Medulla oblongata (tissue), 1 donor: ENCODE measurements around the gene ANKRD16.
"Not testable (repeated sequence)": the region's sequence is repeated elsewhere in the genome, so short reads cannot be mapped to it uniquely, and the experiment has no call there.

Experiments
- DNase-seq: peaks from one replicate; pipeline ENCODE4 v3.0.0-alpha.2; 2015; ENCODE audit errors: extremely low spot score

The ANKRD16 gene

DNA sequence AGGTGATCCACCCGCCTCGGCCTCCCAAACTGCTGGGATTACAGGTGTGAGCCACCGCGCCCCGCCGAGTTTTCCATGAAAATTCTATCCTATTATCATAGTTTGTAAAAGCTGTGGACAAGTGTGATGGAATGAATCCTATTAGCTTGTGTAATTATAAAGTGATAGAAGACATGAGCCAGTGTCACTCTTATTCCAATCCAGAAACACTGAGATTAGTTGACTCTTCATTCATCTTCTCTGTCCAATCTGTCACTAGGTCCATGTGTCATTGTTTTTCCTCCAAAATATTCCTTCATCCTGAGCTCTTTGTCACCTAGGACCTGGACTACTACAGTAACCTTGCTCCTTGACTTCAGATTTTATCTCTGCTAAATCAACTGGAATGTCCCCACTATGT, 13.9 kb upstream of the ANKRD16 start:
- no peak for DNase-seq

DNA sequence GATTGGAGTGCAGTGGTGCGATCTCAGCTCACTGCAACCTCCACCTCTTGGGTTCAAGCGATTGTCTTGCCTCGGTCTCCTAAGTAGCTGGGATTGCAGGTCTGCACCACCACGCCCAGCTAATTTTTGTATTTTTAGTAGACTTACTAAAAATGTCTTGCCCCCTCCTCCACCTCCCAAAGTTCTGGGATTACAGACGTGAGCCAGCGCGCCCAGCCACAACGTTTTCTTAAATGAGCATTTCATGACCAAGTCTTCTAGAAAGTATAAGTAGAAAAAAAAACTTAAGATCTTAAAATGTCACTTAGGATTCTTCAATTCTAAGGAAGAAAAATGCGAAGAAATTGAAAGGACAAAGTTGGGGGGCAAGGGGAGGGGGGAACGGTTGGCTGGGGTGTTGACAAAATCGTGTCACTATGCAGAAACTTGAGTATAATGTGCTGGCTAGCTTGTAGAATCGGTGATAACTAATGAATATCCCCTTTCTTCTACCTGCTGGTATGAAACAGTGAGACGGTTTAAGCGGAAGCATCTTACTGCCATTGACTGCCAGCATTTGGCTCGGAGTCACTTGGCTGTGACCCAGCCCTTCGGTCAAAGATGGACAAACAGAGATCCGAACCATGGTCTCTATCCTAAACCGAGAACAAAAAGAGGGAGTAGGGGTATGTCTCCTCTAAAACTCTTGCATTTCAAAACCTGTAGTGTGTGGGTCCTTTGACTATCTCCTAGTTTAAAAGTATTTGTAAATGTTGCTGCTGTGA, 13.0 kb upstream of the ANKRD16 start:
- no peak for DNase-seq

DNA sequence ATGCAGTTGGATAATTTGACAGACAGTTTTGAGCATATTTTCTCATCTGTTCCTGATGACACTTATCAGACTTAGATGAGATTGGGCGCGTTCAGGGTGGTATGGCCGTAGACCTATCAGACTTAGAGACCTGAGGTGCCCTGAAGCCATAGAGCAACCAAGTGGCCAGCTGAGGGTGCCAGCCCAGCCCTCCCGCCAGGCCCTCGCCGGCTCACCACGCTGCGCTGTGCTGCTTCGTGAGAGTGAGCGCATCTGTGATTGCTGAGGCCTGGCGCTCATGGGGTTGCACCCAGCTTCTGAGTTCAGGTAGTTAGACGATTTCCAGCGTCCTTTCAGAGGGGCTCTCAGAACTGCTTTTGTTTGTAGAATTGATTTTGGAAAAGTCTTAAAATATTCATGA, 10.6 kb upstream of the ANKRD16 start:
- no peak for DNase-seq

DNA sequence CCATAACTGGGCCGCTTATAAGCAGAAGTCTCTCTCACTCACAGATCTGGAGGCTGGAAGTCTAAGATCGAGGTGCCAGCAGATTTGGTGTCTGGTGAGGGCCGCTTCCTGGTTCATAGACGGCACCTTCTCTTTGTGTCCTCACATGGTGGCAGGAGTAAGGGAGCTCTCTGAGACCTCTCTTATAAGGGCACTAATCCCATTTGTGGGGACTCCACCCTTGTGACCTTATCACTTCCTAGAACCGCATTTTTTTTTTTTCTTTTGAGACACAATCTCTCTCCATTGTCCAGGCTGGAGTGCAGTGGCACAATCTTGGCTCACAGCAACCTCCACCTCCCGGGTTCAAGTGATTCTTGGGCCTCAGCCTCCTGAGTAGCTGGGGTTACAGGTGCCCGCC, 8.5 kb upstream of the ANKRD16 start:
- no peak for DNase-seq

DNA sequence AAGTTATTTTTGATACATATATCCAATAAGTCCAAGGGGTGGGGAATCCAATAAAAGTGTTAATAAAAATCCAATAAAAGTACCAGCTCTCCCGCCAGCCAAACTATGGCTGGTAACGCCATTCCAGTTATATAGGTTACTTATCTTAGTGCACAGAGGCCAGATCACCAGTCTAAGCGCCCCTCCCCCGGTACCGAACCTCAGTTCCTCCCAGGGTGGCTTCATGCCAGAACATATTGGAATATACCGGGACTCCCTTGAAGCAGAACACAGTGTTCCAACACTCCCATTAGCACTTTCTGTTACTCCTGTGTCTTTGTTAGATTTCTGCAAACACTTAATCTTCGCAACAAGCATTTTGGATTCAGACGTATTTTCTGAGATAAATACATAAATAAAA, 7.8 kb upstream of the ANKRD16 start:
- no peak for DNase-seq

DNA sequence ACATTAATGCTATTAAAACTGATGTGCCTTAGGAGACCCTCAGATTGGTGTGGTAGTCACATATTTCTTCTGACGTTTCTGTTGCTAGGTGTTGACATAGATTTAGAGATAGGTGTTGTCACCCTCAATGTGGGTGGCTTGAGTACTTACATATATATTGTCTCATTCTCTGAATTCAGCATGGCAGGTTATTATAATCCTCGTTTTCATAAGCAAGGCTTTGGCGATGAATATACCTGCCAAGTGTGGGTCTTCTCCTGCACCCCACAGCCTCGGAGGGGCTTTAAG, 7.3 kb upstream of the ANKRD16 start:
- no peak for DNase-seq

DNA sequence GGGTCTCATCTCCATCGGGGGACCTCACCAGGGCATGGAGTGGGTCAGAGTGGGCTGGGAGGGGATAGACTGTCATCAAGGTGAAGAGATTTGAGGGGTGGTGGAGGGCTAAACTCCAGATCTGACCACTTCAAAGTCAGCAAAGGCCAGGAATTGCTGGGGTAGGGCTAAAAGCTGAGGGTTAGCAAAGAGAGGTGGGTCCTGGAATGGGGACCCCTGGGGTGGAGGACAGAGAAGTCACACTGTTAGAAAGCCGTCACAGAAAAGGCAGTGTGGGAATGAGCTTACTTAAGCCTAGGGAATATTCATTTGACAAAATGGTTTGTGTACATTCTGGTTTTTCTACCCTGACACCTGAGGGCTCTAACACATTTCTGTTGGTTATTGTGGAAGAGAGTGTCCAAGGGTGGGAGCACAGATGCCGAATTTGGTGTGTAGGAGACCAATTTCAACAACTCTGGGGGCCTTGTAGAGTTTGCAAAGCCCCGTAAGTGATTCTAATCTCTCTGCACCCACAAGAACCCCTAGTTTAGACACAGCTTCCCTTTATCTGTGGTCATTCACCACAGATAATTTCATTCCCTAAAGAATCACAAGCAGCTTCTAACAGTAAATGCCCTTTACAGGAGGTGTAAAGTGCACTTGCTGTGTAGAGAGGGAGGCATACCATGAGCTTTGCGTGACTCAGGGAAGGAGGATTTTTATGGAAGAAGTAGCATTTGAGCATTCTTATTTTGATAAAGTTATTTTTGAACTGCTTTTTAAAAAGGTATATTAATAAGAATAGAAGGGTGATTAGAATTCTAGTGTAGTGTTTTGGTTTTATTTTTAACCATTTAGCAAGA, 6.7 kb upstream of the ANKRD16 start:
- no peak for DNase-seq

DNA sequence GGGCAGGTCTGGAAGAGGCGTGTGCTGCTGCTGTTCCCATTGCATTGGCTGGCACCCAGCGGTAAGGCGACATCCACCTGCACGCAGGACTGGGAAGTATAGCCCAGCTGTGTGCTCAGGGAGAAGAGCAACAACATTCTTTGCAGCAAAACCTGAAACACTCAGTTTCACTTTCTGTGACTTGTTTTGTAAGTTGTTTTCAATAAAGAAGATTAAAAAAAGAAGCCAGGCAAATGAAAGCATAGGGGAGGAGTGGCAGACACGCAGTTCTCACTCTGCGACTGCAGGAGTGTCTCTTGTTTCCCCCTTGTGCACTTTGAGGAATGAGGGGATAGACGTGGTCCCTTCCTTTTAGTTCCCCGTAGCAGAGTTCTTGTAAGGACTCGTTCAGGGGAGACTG, 6.1 kb upstream of the ANKRD16 start:
- DNase-seq = no peak

DNA sequence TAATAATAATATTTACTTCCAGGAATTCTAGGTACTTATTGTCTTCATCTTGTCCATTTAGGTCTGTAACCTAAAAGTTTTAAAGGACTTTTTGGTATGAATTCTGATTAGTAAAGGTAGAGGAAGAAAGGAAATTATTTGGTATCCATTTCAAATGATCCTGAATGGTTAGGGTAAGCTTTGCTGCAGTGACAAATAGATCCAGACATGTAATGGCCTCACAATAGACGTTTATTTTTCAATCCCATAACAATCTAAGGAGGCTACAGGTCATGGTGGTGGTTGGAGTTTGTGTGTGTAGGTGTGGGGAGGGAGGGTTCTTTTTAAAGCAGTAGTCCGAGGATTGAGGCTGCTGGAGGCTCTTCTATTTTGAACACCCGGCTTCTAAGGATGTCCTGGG, 5.7 kb upstream of the ANKRD16 start:
- DNase-seq = no peak

DNA sequence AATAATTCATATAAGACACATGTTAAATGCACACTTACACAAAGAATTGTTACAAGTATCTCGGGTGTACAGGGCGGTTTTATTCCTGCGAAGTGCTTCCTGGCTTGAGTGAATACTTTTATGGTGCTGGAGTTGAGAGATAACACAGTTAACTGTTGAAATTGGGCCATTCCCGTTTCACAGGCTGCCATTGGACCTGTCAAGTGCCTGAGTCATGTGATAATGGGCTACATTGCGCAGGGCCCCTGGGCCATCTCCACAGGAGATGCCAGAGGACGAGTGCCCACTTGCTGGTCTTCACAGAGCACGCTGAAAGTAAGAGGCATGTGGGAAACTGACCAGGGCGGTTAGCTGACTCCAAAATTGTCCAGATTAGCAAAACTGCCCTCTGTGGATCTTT, 5.2 kb upstream of the ANKRD16 start:
- no peak for DNase-seq

DNA sequence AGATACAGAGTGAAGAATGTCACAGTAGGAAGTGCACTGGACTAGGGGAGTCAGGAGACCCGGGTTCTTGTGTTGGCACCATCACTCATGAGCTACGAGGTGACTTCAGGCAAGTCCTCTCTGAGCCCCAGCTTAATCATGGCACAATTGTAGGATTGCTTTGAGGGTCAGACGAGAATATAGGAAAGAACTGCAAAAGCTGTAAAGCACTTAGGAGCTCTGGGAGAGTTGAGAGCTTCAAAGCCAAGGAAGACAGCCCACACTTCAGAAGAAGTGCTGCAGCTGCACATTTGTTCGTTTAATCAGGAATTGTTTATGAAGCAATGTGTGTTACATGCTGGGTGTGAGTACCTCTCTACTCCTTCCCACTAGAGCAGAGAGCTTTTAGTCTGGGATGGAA, 4.7 kb upstream of the ANKRD16 start:
- no peak for DNase-seq

DNA sequence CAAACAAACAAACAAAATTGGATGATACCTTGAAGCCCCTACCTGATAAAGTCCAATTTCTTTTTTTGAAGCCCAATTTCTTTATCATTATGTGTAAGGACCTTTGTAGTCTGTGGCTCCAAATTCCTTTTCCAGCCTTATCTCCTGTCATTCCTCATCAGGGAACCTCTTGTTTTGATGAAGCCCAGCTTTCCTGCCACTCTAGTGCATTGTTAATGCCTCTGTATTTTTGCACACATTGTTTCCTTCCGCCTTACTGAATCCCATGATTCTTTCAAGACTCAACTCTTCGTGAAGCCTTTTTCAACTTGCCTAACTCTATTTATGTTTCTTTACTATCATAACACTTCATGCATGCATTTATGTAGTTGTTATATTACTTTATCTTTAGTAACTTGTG, 3.6 kb upstream of the ANKRD16 start:
- DNase-seq = no peak

DNA sequence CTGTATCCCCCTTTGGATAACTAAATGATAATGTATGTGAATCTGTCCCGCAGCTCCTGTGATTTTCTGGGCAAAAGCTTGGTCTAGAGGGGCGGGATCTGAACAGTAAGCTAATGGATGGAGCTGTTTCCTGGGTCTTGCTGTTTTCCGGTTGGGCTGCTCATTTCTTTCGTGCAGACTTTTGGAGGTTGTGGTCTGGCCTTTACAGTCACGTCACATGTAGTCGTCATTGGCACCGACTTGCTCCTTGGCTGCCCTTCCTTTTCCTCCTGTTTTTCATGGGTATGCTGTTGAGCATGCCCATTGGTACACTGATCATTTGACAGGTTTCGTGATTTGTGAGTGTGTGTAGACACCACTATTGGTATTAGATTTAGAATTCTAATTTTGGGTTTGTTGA, 2.3 kb upstream of the ANKRD16 start:
- no peak for DNase-seq

DNA sequence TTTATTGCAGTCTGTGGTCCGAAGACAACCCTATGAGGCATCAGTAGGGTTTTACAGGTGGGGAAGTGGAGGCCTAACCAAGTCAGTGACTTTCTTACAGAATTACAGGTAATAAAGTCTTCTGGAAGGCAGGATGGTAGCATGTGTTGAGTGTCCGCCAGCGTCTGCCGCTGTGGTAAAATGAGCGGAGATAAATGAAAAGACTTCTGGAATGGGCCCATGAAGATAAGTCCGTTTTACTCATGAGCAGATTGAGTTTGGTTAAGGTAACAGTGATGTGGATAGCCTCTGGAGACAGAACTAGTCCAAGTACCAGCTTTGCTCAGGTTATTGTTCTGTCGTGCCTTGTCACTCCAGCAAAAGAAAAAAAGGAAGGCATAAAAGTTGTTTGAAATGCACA, 1.3 kb upstream of the ANKRD16 start:
- no peak for DNase-seq

DNA sequence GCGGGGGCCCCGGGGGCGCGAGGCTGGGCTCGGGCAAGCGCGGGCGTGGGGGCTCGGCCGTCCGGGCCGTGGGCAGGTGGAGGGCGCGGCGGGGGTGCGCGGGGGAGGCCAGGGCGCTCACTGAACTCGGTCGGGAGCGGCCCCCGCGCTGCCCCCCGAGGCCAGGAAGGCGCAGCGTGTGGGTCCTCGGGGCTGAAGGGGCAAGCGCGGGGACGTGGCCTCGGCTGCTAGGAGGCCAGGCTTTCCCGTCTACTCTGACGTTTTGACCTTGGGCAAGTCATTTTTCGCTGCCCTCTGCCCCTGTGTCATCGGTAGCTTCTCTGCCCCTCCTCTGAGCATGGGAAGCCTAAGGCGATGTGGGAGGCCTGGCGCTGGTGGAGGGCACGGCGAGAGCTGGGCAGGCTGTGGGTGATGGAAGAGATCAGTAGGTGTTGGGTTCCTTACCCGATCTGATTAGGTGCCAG, 791 bp upstream of the ANKRD16 start:
- no peak for DNase-seq

DNA sequence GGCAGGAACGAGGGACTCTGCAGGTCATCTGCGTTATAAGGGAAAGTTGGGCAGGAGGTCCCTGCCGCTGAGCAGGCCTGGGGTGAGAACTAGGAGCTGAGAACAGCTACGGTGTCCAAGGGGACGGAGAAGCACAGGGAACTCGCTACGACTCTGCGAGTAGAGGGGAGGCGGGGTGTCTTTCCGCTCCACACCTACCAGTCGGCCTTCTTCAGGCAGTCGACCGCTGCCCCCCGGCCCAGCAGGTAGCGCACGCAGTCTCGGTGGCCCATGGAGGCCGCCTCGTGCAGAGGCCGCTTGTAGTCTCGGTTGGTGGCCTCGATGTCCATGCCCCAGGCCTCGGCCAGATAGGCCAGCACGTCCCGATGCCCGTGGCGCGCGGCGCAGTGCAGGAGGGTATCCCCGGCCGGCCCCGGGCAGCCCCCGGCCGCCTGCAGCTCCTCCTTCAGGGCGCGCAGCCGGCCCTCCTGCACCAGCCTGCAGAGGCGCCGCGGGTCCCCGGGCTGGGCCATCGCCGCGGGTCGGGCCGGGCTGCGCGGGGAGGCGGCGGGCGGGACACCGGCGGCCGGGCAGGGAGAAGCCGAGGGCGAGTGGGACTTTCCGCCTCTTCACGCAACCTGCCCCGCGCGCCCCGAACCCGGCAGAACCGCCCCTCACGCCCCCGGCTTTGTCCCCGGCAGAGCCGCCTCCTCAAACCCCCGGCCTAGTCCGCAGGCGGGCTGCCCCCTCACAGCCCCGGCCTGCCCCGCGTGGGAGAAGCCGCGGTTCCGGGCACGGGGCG, 660 bp downstream of the ANKRD16 start:
- no peak for DNase-seq

DNA sequence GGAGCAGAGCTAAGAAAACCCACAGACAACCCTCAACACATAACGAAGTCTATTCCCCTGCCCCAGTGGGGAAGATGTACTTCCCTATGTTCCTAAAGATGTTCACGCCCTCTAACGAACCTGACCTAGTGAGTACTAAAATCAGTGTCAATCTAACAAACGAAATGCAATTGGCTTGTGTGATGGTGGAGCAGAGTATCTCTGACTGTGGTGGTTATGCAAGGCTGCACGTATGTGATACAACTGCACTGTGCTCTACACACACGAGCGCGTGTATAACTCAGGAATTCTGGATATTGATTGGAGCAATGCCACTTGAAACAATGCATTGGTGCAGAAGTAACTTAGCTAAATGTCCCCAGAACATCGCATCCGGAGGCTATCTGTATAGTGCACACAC, 1.3 kb downstream of the ANKRD16 start:
- DNase-seq = no peak

DNA sequence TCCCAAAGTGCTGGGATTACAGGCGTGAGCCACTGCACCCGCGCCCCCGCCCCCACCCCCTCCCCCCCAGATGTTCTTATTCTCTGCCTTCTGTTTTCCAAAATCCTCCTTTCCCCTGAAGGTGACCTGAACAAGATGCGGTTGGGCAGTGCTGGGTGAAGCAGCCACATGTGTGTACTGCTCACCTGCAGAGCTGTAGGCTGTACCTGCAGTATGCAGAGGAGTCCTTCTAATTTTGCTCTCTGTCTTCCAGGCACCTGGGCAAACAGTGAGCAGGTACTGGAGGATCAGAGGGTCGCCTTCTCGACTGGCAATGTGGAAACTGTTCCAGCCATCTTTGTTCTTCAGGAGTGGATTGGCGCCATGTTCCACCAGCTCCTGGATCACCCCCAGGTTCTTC, 2.1 kb downstream of the ANKRD16 start:
- DNase-seq = no peak

DNA sequence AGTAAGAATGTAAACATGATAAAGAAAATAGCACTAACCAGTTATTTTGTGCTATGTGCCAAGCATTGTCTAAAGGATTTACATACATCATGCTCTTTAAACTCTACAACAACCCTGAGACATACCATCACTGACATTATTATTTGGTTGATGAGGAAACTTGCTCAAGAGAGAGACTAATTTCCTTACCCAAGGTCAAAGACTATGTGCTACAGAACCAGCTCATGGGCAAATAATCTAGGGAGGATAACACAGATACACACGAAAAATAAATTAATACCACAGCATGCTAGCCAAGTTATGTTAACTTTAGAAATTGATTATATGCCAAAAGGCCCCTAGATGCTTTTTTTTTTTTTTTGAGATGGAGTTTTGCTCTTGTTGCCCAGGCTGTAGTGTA, 2.7 kb downstream of the ANKRD16 start:
- no peak for DNase-seq

DNA sequence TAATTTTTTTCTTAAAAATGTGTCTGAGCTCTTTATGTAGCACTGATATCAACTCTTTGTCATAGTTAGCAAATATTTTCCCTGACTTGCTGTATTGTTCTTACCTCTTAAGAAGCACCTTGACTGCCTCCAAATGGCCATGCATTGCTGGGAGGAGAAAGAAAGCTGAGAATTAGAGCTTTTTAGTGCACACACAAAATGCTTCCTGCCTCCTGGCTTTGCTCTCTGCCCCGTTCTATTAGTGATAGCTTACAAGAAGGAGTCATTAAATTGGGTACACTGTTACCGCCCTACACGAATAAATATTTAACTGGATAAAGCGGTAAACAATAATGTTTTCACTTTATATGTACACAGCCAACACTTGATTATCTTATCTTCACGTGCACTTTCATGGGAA, 4.1 kb downstream of the ANKRD16 start:
- no peak for DNase-seq

DNA sequence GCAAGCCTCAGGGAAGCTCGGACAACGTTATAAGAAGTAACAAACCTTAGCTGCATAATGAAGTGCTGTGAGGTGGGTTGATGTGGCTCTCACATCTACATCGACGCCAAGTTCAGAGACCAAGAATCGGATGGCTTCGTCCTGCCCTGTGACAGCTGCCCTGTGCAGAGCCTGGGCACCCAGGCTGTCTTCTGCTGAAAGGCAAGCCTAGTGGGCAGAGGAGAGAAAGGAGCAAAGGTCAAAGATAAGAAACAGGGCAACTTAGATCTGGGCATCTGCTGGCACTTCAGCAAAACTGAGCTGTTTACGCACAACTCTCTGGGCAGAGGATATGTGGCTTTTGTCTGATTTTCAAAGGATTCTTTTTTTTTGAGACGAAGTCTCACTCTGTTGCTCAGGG, 6.7 kb downstream of the ANKRD16 start:
- no peak for DNase-seq

DNA sequence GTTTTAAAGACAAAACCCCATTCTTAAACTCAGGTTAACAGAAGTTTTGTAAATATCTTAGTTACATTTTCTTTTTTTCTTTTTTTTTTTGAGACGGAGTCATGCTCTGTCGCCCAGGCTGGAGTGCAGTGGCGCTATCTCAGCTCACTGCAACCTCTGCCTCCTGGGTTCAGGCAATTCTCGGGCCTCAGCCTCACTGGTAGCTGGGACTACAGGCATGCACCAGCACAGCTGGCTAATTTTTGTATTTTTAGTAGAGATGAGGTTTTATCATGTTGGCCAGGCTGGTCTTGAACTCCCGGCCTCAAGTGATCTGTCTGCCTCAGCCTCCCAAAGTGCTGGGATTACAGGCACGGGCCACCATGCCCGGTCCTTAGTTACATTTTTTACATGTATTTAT, 12.7 kb downstream of the ANKRD16 start:
- not testable (repeated sequence) for DNase-seq
